Endothelial cell of umbilical vein (primary cell): ENCODE data around the gene ADAMTS12.

ENCODE experiments used
- FOS ChIP-seq: IDR thresholded peaks from 2 replicates; pipeline ENCODE4 v1.6.1; 2011; ENCODE audit warnings: mild to moderate bottlenecking, low read length, moderate library complexity, borderline replicate concordance; ENCODE audit not compliant: insufficient read depth
- POLR2AphosphoS5 ChIP-seq: IDR thresholded peaks from 2 replicates; pipeline ENCODE4 v1.6.1; 2012; ENCODE audit warnings: low read depth, mild to moderate bottlenecking, control low read depth, low read length, moderate library complexity; ENCODE audit not compliant: insufficient read depth

GRCh38 chr5:33592245-33592644, 299.5 kb downstream of the ADAMTS12 start:
- TF ChIP-seq POLR2AphosphoS5 (no peak), FOS (no peak)
